Right atrium auricular region (tissue), 2 donors: Measurements from ENCODE around the gene PDGFRB. TPM values are rescaled to one million over a fixed set of nuclear protein-coding genes. Genes with fewer than 3 reads are reported as not detected.

Source experiments
- DNase-seq: peaks from one replicate; pipeline ENCODE4 v3.0.0-alpha.2; 2019; ENCODE audit warnings: low spot score
- H3K27ac ChIP-seq, 2 donors: fragments of 200-600 bp; sonication (generic); 1 replicate in 1 of 2; 2 replicates in 1 of 2; pipeline ENCODE4 v1.5.1; 2016 to 2019
- H3K27me3 ChIP-seq, 2 donors: fragments of 200-600 bp; sonication (generic); one replicate each; pipeline versions ENCODE4 v1.5.1 to v1.6.0; 2017 to 2019
- H3K36me3 ChIP-seq: fragments of 200-600 bp; sonication (generic); one replicate; pipeline ENCODE4 v1.5.1; 2016
- H3K4me1 ChIP-seq, 2 donors: fragments of 200-600 bp; sonication (generic); one replicate each; pipeline versions ENCODE4 v1.5.1 to v1.6.0; 2017 to 2019
- H3K4me3 ChIP-seq, 2 donors: fragments of 200-600 bp; sonication (generic); 1 replicate in 1 of 2; 2 replicates in 1 of 2; pipeline ENCODE4 v1.5.1; 2017 to 2019; ENCODE audit warnings: mild to moderate bottlenecking in 1 of 2, moderate library complexity in 1 of 2
- H3K9me3 ChIP-seq, 2 donors: fragments of 200-600 bp; sonication (generic); one replicate each; pipeline ENCODE4 v1.5.1; 2019
- total RNA-seq, 2 donors: library from RNA; depleted of rRNA; stranded (reverse); fragments of >200 nt; gene quantifications; one replicate each; pipeline ENCODE4 v1.1.0, GENCODE V29; 2016
- TF ChIP-seq, protein P1 (sequence below), 2 donors: fragments of 200-600 bp; sonication (generic); IDR thresholded peaks; one replicate each; pipeline ENCODE4 v1.5.1; 2019; ENCODE audit warnings: antibody characterized with exemption in 2 of 2

PDGFRB gene
- total RNA-seq, 2 donors from 2014 or later = 68.3 to 68.7 TPM

GRCh38 chr5:150082889-150083288, 72.8 kb downstream of the PDGFRB start:
- TF ChIP-seq, protein P1, sequence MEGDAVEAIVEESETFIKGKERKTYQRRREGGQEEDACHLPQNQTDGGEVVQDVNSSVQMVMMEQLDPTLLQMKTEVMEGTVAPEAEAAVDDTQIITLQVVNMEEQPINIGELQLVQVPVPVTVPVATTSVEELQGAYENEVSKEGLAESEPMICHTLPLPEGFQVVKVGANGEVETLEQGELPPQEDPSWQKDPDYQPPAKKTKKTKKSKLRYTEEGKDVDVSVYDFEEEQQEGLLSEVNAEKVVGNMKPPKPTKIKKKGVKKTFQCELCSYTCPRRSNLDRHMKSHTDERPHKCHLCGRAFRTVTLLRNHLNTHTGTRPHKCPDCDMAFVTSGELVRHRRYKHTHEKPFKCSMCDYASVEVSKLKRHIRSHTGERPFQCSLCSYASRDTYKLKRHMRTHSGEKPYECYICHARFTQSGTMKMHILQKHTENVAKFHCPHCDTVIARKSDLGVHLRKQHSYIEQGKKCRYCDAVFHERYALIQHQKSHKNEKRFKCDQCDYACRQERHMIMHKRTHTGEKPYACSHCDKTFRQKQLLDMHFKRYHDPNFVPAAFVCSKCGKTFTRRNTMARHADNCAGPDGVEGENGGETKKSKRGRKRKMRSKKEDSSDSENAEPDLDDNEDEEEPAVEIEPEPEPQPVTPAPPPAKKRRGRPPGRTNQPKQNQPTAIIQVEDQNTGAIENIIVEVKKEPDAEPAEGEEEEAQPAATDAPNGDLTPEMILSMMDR (IDR thresholded peaks at IDR 0.05) = no peak
- no peaks in the 10 kb centered on the region for H3K27me3 ChIP-seq
- peak overlapping the region in 1 of 2 donors; percentile 16 for H3K27ac ChIP-seq
- DNase-seq = peak; percentile 36
- peak overlapping the region in 1 of 2 donors; percentile 7 for H3K4me3 ChIP-seq
- no peaks in the 10 kb centered on the region for H3K36me3 ChIP-seq
- H3K4me1 ChIP-seq = peaks cover 0 to 9% of the 10 kb centered on the region in 2 donors
- H3K9me3 ChIP-seq = no peaks in the 10 kb centered on the region

GRCh38 chr5:150082374-150082773, 73.3 kb downstream of the PDGFRB start:
- Histone ChIP-seq H3K4me1 (peaks cover 0 to 9% of the 10 kb centered on the region in 2 donors), H3K36me3 (no peaks in the 10 kb centered on the region), H3K9me3 (no peaks in the 10 kb centered on the region), H3K4me3 (no peak overlapping the region), H3K27me3 (no peaks in the 10 kb centered on the region), H3K27ac (peak overlapping the region in 1 of 2 donors; percentile 16)
- DNase-seq = peak; percentile 50
- TF ChIP-seq, protein P1 (IDR thresholded peaks at IDR 0.05) = no peak

DNA sequence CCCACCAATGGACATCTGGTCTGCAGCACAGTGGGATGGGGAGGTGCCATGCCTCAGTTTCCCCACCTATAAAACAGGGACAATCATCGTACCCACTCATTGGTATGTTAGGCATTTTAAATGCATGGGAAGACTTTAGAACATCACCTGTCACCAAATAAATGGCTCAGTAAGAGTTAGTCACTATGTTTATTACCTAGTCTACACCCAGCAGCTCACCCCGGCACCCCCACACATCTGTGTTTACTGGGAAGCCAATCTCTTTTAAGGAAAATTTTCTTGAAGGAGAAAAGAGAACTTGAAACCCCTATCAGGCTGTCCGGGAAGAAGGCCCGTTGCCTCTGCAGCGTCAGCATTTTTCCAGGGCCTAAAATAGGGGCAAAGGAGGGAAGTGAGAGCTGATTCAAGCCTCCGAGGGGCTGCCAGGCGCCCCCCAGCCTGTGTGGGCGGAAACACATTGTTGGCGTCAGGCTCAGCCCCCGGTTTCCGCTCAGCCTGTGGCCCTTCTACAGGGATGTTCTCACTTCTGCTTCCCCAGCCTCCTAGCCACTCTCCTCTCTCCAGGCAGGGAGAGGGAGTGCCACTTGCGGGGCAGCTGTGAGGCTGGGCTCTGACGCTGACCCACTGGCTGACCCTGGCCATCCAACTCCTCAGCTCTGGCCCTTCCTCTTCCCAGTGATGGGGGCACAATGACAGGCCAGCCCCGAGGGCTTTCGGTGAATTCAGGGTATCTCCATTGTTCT, 73.9 kb downstream of the PDGFRB start:
- peak overlapping the region in 1 of 2 donors; percentile 16 for H3K27ac ChIP-seq
- no peaks in the 10 kb centered on the region for H3K36me3 ChIP-seq
- H3K9me3 ChIP-seq = no peaks in the 10 kb centered on the region
- H3K4me3 ChIP-seq = no peak overlapping the region
- TF ChIP-seq, protein P1 (IDR thresholded peaks at IDR 0.05) = no peak
- no peaks in the 10 kb centered on the region for H3K27me3 ChIP-seq
- peaks cover 0 to 9% of the 10 kb centered on the region in 2 donors for H3K4me1 ChIP-seq
- DNase-seq = peak; percentile 73

DNA sequence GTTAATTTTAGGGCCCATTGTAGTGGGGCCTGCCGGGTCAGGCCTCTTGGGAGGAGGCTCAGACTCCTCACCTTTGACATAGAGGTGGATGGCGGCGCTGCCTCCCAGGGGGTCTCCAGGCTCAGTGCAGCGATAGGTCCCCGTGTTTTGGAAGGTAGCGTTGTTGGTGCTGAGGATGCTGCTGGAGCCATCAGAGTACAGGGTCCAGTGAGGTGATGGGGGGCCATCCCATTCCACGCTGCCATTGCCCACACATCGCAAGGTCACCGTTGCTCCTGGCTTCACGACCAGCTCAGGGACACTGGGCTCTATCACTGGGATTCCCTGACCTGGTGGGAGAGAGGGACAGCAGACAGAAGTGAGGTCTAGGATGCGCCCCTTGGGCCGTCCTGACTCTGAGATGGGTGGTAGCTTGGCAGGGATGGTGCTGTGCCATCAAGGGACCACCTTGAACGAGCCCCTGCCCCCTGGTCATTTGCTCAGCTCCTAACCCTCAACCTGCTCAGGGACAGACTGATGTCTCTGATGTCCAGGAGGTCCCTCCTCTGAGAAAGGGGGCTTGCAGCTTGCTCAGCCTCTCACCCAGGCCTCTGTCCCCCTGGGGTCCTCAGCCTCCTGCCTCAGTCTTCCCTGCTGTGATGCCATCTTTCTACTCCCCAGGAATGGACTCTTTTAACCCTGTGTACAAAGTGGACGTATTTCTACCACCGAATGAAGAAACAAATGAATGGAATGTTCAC, 74.8 kb downstream of the PDGFRB start:
- H3K4me1 ChIP-seq = peaks cover 0 to 9% of the 10 kb centered on the region in 2 donors

GRCh38 chr5:150079909-150080461, 75.7 kb downstream of the PDGFRB start:
- peak; percentile 43 for DNase-seq
- TF ChIP-seq, protein P1 (IDR thresholded peaks at IDR 0.05) = no peak
- H3K27ac ChIP-seq = no peak overlapping the region
- H3K36me3 ChIP-seq = no peaks in the 10 kb centered on the region
- peaks cover 0 to 9% of the 10 kb centered on the region in 2 donors for H3K4me1 ChIP-seq
- H3K9me3 ChIP-seq = no peaks in the 10 kb centered on the region
- H3K4me3 ChIP-seq = no peak overlapping the region
- H3K27me3 ChIP-seq = no peaks in the 10 kb centered on the region

More for the DNA sequence above, 74.8 kb downstream of the PDGFRB start:
- DNase-seq = peak; percentile 48
- Histone ChIP-seq H3K27ac (no peak overlapping the region), H3K9me3 (no peaks in the 10 kb centered on the region), H3K36me3 (no peaks in the 10 kb centered on the region), H3K27me3 (no peaks in the 10 kb centered on the region), H3K4me3 (no peak overlapping the region)
- TF ChIP-seq, protein P1 (IDR thresholded peaks at IDR 0.05) = no peak
